ENCODE results near the gene GPR137B.

- TF ChIP-seq CTCF (IDR thresholded peaks at IDR 0.05) (no peak), POLR2A (IDR thresholded peaks at IDR 0.05) (no peak)
Measured at GRCh38 chr1:236110137-236110536, 32.2 kb upstream of the GPR137B start.
